Head of caudate nucleus (tissue), 42 donors: Measurements from ENCODE around the gene CHD9NB.

Source experiments
- DNase-seq, 42 donors: peaks; one replicate each; pipeline versions ENCODE4 v3.0.0 to v3.0.0-alpha.2; 2020 to 2021; ENCODE audit warnings: mixed read lengths in 7 of 42
- intact Hi-C: fragments of 100-400 bp; cut with DNase I; formaldehyde crosslinking; loops from one replicate; pipeline ENCODE4 v1.15.0; 2022

CHD9NB gene

GRCh38 chr16:53052519-53053501 lies at the start of gene CHD9NB:
Gene CHD9NB, minus strand, starts transcription at chr16:53052897. Its CDS starts 8,739 bp downstream, at chr16:53044158.
- peak in 3 of 42 donors; percentile 9 to 39 (median 28) for DNase-seq
- intact Hi-C loops, result loop anchor here (10.0 kb wide), 1 partner anchor 232 kb away; no protein-coding TSS in a partner anchor

- intact Hi-C loops, result no loop called here
Measured at GRCh38 chr16:53100889-53101288, 48.2 kb upstream of the CHD9NB start.

GRCh38 chr16:53100131-53100748 lies 47.5 kb upstream of the CHD9NB start:
- peak in 1 of 42 donors; percentile 35 for DNase-seq
- intact Hi-C loops, result no loop called here

More at GRCh38 chr16:53100889-53101288, 48.2 kb upstream of the CHD9NB start:
- DNase-seq, result no peak

GRCh38 chr16:53099318-53100130 lies 46.8 kb upstream of the CHD9NB start:
- intact Hi-C loops, result no loop called here

GRCh38 chr16:53098526-53099317 lies 46.0 kb upstream of the CHD9NB start:
- intact Hi-C loops, result no loop called here
- DNase-seq, result peak; percentile 56 to 94 (median 76)

More at GRCh38 chr16:53099318-53100130, 46.8 kb upstream of the CHD9NB start:
- peak; percentile 74 to 97 (median 91) for DNase-seq

- no peak for DNase-seq
- intact Hi-C loops, result no loop called here
Measured at GRCh38 chr16:53097190-53097589, 44.5 kb upstream of the CHD9NB start.

- peak in 30 of 42 donors; percentile 13 to 67 (median 40) for DNase-seq
- intact Hi-C loops, result loop anchor here (5.0 kb wide), 1 partner anchor 38 kb away; no protein-coding TSS in a partner anchor
Measured at GRCh38 chr16:53094013-53094630, 41.4 kb upstream of the CHD9NB start.

- intact Hi-C loops, result loop anchor here (5.0 kb wide), 1 partner anchor 39 kb away; no protein-coding TSS in a partner anchor
- DNase-seq, result no peak
Measured at GRCh38 chr16:53093162-53093744, 40.6 kb upstream of the CHD9NB start.

GRCh38 chr16:53092284-53092683 lies 39.6 kb upstream of the CHD9NB start:
- no peak for DNase-seq
- intact Hi-C loops, result loop anchor here (5.0 kb wide), 1 partner anchor 40 kb away; no protein-coding TSS in a partner anchor

GRCh38 chr16:53091466-53092211 lies 38.9 kb upstream of the CHD9NB start:
- DNase-seq, result peak; percentile 60 to 98 (median 88)
- intact Hi-C loops, result loop anchor here (5.0 kb wide), 1 partner anchor 41 kb away; no protein-coding TSS in a partner anchor

GRCh38 chr16:53090591-53091411 lies 38.1 kb upstream of the CHD9NB start:
- intact Hi-C loops, result loop anchor here (5.0 kb wide), 1 partner anchor 42 kb away; no protein-coding TSS in a partner anchor
- DNase-seq, result peak; percentile 63 to 94 (median 84)

GRCh38 chr16:53090286-53090590 lies 37.5 kb upstream of the CHD9NB start:
- intact Hi-C loops, result loop anchor here (5.0 kb wide), 1 partner anchor 42 kb away; no protein-coding TSS in a partner anchor
- DNase-seq, result no peak

- intact Hi-C loops, result loop anchor here (5.0 kb wide), 1 partner anchor 43 kb away; no protein-coding TSS in a partner anchor
- DNase-seq, result peak in 18 of 42 donors; percentile 19 to 60 (median 33)
Measured at GRCh38 chr16:53089434-53090285, 37.0 kb upstream of the CHD9NB start.

GRCh38 chr16:53087101-53087500 lies 34.4 kb upstream of the CHD9NB start:
- DNase-seq, result no peak
- intact Hi-C loops, result no loop called here
